SK-N-SH (cell line): ENCODE measurements around the gene HS3ST4. TPM values are rescaled to one million over a fixed set of nuclear protein-coding genes. Genes with fewer than 3 reads are reported as not detected.

Source experiments
- CTCF ChIA-PET: fragments of 300-600, 350-600 bp; formaldehyde crosslinking; extraction: SDS; loops from one replicate; lab custom pipeline; 2021; lab: Yijun Ruan, JAX
- POLR2A ChIA-PET: fragments of 350-600 bp; sonication (Branson Sonifier 250); formaldehyde crosslinking; extraction: SDS; loops from one replicate; lab custom pipeline; 2020; ENCODE audit warnings: antibody characterized with exemption, inconsistent platforms; lab: Yijun Ruan, JAX
- DNase-seq: peaks from one replicate; pipeline ENCODE4 v3.0.0; 2012
- H2AFZ ChIP-seq: fragments of 200-600 bp; sonication (generic); 2 replicates; pipeline ENCODE4 v1.8.1; 2016; ENCODE audit warnings: antibody characterized with exemption, mild to moderate bottlenecking, low read depth
- H3F3A ChIP-seq: fragments of 200-600 bp; sonication (generic); replicated peaks from 2 replicates; pipeline ENCODE3; 2016; ENCODE audit warnings: antibody characterized with exemption, mild to moderate bottlenecking; ENCODE audit not compliant: insufficient read depth
- H3K27ac ChIP-seq, 2 experiments: fragments of 200-500 bp in 1 of 2; fragments of 200-600 bp in 1 of 2; sonication (Bioruptor generic) in 1 of 2; sonication (generic), shearing (Covaris generic) in 1 of 2; 2 replicates each; pipeline versions ENCODE4 v1.5.1 to v1.6.1; 2014 to 2016; ENCODE audit warnings: low read depth in 2 of 2, inconsistent platforms in 1 of 2, low read length in 1 of 2, mild to moderate bottlenecking in 1 of 2, mixed read lengths in 1 of 2
- H3K27me3 ChIP-seq: fragments of 200-600 bp; sonication (generic), shearing (Covaris generic); 2 replicates; pipeline ENCODE4 v1.6.1; 2016; ENCODE audit warnings: mixed run types; ENCODE audit not compliant: insufficient read depth
- H3K36me3 ChIP-seq, 2 experiments: fragments of 200-500 bp in 1 of 2; fragments of 200-600 bp in 1 of 2; sonication (Bioruptor generic) in 1 of 2; sonication (generic) in 1 of 2; replicated peaks in 1 of 2; 2 replicates each; pipeline versions ENCODE3 to v1.5.1; 2014 to 2016; ENCODE audit warnings: low read length in 1 of 2, mild to moderate bottlenecking in 1 of 2; ENCODE audit not compliant: insufficient read depth in 2 of 2, control insufficient read depth in 1 of 2
- H3K4me1 ChIP-seq, 2 experiments: fragments of 200-500 bp in 1 of 2; fragments of 200-600 bp in 1 of 2; sonication (Bioruptor generic) in 1 of 2; sonication (generic), shearing (Covaris generic) in 1 of 2; 2 replicates each; pipeline versions ENCODE4 v1.5.1 to v1.6.1; 2014 to 2016; ENCODE audit warnings: low read depth in 1 of 2, low read length in 1 of 2, mixed run types in 1 of 2; ENCODE audit not compliant: insufficient read depth in 2 of 2, control insufficient read depth in 1 of 2
- H3K4me2 ChIP-seq: fragments of 200-600 bp; sonication (generic), shearing (Covaris generic); 2 replicates; pipeline ENCODE4 v1.6.1; 2017; ENCODE audit warnings: mixed run types
- H3K4me3 ChIP-seq, 2 experiments: fragments of 200-500 bp in 1 of 2; fragments of 200-600 bp in 1 of 2; sonication (Bioruptor generic) in 1 of 2; sonication (generic), shearing (Covaris generic) in 1 of 2; 2 replicates each; pipeline versions ENCODE4 v1.5.1 to v1.8.1; 2014 to 2016; ENCODE audit warnings: low read depth in 2 of 2, inconsistent platforms in 1 of 2, low read length in 1 of 2, mild to moderate bottlenecking in 1 of 2, mixed read lengths in 1 of 2, moderate library complexity in 1 of 2
- H3K79me2 ChIP-seq: fragments of 200-600 bp; sonication (generic); 2 replicates; pipeline ENCODE4 v1.8.1; 2017; ENCODE audit warnings: mild to moderate bottlenecking; ENCODE audit not compliant: insufficient read depth
- H3K9ac ChIP-seq: fragments of 200-600 bp; sonication (generic); 2 replicates; pipeline ENCODE4 v1.6.1; 2017; ENCODE audit warnings: mixed run types
- H3K9me2 ChIP-seq: fragments of 200-600 bp; sonication (generic); 2 replicates; pipeline ENCODE4 v1.6.1; 2017; ENCODE audit warnings: mixed run types
- H3K9me3 ChIP-seq: fragments of 200-600 bp; sonication (generic); 2 replicates; pipeline ENCODE4 v1.6.1; 2017; ENCODE audit warnings: mixed run types, mild to moderate bottlenecking, moderate library complexity
- H4K20me1 ChIP-seq: fragments of 200-600 bp; sonication (generic); 2 replicates; pipeline ENCODE4 v1.6.1; 2017; ENCODE audit warnings: mild to moderate bottlenecking, mixed run types; ENCODE audit not compliant: insufficient read depth
- ELF1 ChIP-seq: IDR thresholded peaks from 2 replicates; pipeline ENCODE4 v1.4.0; 2012
- GATA2 ChIP-seq: sonication (generic); formaldehyde crosslinking; IDR thresholded peaks from 2 replicates; pipeline ENCODE4 v1.5.0; 2020; ENCODE audit warnings: mild to moderate bottlenecking, missing genetic modification reagents
- IRF3 ChIP-seq: fragments of 150-350 bp; IDR thresholded peaks from 2 replicates; pipeline ENCODE4 v1.6.1; 2016; ENCODE audit warnings: mild to moderate bottlenecking, low read depth, low read length
- NFIC ChIP-seq: IDR thresholded peaks from 2 replicates; pipeline ENCODE4 v1.4.0; 2012; ENCODE audit warnings: borderline replicate concordance
- NRF1 ChIP-seq: IDR thresholded peaks from 2 replicates; pipeline ENCODE4 v1.6.1; 2012; ENCODE audit warnings: low read depth, mild to moderate bottlenecking, low read length
- SMC3 ChIP-seq: IDR thresholded peaks from 2 replicates; pipeline ENCODE4 v1.6.1; 2012; ENCODE audit warnings: low read depth, low read length, improper control_type of control experiment
- TEAD4 ChIP-seq: IDR thresholded peaks from 2 replicates; pipeline ENCODE4 v1.4.0; 2012; ENCODE audit warnings: mild to moderate bottlenecking, borderline replicate concordance; ENCODE audit not compliant: insufficient read depth
- USF2 ChIP-seq: fragments of 150-350 bp; IDR thresholded peaks from 2 replicates; pipeline ENCODE4 v1.6.1; 2017; ENCODE audit warnings: antibody characterized with exemption, low read length, low read depth, borderline replicate concordance
- YY1 ChIP-seq: IDR thresholded peaks from 2 replicates; pipeline ENCODE4 v1.4.0; 2012; ENCODE audit warnings: low read depth, mild to moderate bottlenecking
- ZBTB33 ChIP-seq: IDR thresholded peaks from 2 replicates; pipeline ENCODE4 v1.4.0; 2012; ENCODE audit warnings: low read depth, borderline replicate concordance
- WGBS: methylation state at CpG from one replicate; pipeline ENCODE4 v1.1.6; 2017; ENCODE audit warnings: low lambda C conversion rate; 5-methylcytosine and 5-hydroxymethylcytosine counted together
- polyA plus RNA-seq, 3 experiments: library from polyadenylated mRNA; depleted of rRNA; stranded (reverse); fragments of >200 nt; gene quantifications; 2 replicates each; pipeline ENCODE4 v1.2.3, GENCODE V29; 2012

Gene HS3ST4
- polyA plus RNA-seq, 1 of the 3 experiments (the other 2 are of a cell fraction): not detected

- WGBS: 23% methylated on average over 2 of the region's 2 CpGs
- no peaks in the 10 kb centered on the region for H3K79me2 ChIP-seq
- H3K4me3 ChIP-seq: no peak overlapping the region
Observed at GRCh38 chr16:25867041-25867440, 175.3 kb downstream of the HS3ST4 start.

GRCh38 chr16:25868106-25868505 is 176.3 kb downstream of the HS3ST4 start:
- 8% methylated on average over 6 of the region's 6 CpGs for WGBS
- Histone ChIP-seq H3K9me2 (no peaks in the 10 kb centered on the region), H3K36me3 (no peaks in the 10 kb centered on the region), H3K79me2 (no peaks in the 10 kb centered on the region), H2AFZ (no peak overlapping the region), H3K27ac (no peak overlapping the region), H3K9me3 (no peaks in the 10 kb centered on the region), H3K4me2 (no peak overlapping the region), H4K20me1 (no peaks in the 10 kb centered on the region), H3K4me3 (no peak overlapping the region), H3K27me3 (no peaks in the 10 kb centered on the region), H3F3A (no peaks in the 10 kb centered on the region), H3K4me1 (no peaks in the 10 kb centered on the region), H3K9ac (no peak overlapping the region)
- CTCF ChIA-PET: no interaction called here
- POLR2A ChIA-PET: no interaction called here
- no peak for DNase-seq
- TF ChIP-seq IRF3: no peak
- TF ChIP-seq USF2: no peak
- no peak for TF ChIP-seq TEAD4
- TF ChIP-seq GATA2: no peak
- no peak for TF ChIP-seq ELF1
- no peak for TF ChIP-seq NFIC
- TF ChIP-seq NRF1: no peak
- no peak for TF ChIP-seq YY1

More at GRCh38 chr16:25867041-25867440, 175.3 kb downstream of the HS3ST4 start:
- ChIA-PET CTCF (interaction anchor here (0.5 kb wide), 1 partner anchor 34 kb away, joined by 3 read pairs; no protein-coding TSS in a partner anchor), POLR2A (no interaction called here)
- H4K20me1 ChIP-seq: no peaks in the 10 kb centered on the region
- H3K27ac ChIP-seq: no peak overlapping the region
- no peaks in the 10 kb centered on the region for H3K4me1 ChIP-seq
- H2AFZ ChIP-seq: no peak overlapping the region
- H3K9me2 ChIP-seq: no peaks in the 10 kb centered on the region
- H3K9ac ChIP-seq: no peak overlapping the region
- H3K4me2 ChIP-seq: no peak overlapping the region
- no peaks in the 10 kb centered on the region for H3K9me3 ChIP-seq
- TF ChIP-seq SMC3 (no peak), ZBTB33 (no peak)
- H3K36me3 ChIP-seq: no peaks in the 10 kb centered on the region
- DNase-seq: no peak
- H3F3A ChIP-seq: no peaks in the 10 kb centered on the region
- no peaks in the 10 kb centered on the region for H3K27me3 ChIP-seq
